HL-60 (cell line): ENCODE data around the gene TIGD4.

ENCODE experiments used
- CTCF ChIP-seq: IDR thresholded peaks from one replicate; pipeline ENCODE4 v1.5.1; 2011; ENCODE audit warnings: low read length, control low read depth, inconsistent platforms; ENCODE audit not compliant: insufficient read depth
- GABPA ChIP-seq: IDR thresholded peaks from 2 replicates; pipeline ENCODE4 v1.6.1; 2012; ENCODE audit warnings: low read depth
- POLR2AphosphoS5 ChIP-seq: IDR thresholded peaks from 2 replicates; pipeline ENCODE4 v1.6.1; 2012; ENCODE audit warnings: low read depth
- REST ChIP-seq: IDR thresholded peaks from 2 replicates; pipeline ENCODE4 v1.6.1; 2012; ENCODE audit warnings: low read depth; ENCODE audit not compliant: insufficient replicate concordance

GRCh38 chr4:152805071-152805650 is 25.6 kb upstream of the TIGD4 start:
- TF ChIP-seq CTCF: no peak
- no peak for TF ChIP-seq POLR2AphosphoS5
- TF ChIP-seq GABPA: no peak
- TF ChIP-seq REST: no peak
